IMR-90 (cell line): ENCODE measurements around the gene BCL2L13. TPM values are rescaled to one million over a fixed set of nuclear protein-coding genes. Genes with fewer than 3 reads are reported as not detected.

Experiments used
- ATAC-seq: fragments of 200-7000 bp; cut with Tn5 transposase; 2 replicates; pipeline ENCODE4 v1.9.1; 2020; ENCODE audit warnings: low read depth, mild to moderate bottlenecking, moderate library complexity
- BruUV-seq: library from RNA; stranded (reverse); fragments of 400-500 nt; replicated peaks from 2 replicates; lab custom pipeline; 2021; lab: Mats Ljungman, UMichigan
- CTCF ChIA-PET: fragments of 300-600 bp; formaldehyde crosslinking; extraction: SDS; loops from one replicate; lab custom pipeline; 2021; ENCODE audit warnings: antibody characterized with exemption; lab: Yijun Ruan, JAX
- POLR2A ChIA-PET: fragments of 300-600 bp; sonication (Branson Sonifier 250); formaldehyde crosslinking; loops from one replicate; lab custom pipeline; 2022; ENCODE audit warnings: antibody characterized with exemption; ENCODE audit not compliant: unreplicated experiment; lab: Charles Lee
- DNase-seq: peaks from one replicate; pipeline ENCODE4 v3.0.0; 2013
- H2AFZ ChIP-seq: replicated peaks from 2 replicates; pipeline ENCODE3; 2013; ENCODE audit warnings: low read length, mild to moderate bottlenecking; ENCODE audit not compliant: poor library complexity
- H2AK5ac ChIP-seq: 2 replicates; pipeline ENCODE4 v1.6.1; 2013; ENCODE audit warnings: low read depth, low read length, inconsistent platforms
- H2AK9ac ChIP-seq: replicated peaks from 2 replicates; pipeline ENCODE3; 2013; ENCODE audit warnings: mild to moderate bottlenecking, low read depth, low read length, moderate library complexity; ENCODE audit not compliant: poor library complexity
- H2BK120ac ChIP-seq: 2 replicates; pipeline ENCODE4 v1.6.1; 2013; ENCODE audit warnings: low read depth, low read length, inconsistent platforms
- H2BK15ac ChIP-seq: 3 replicates; pipeline ENCODE4 v1.6.1; 2013; ENCODE audit warnings: low read depth, low read length, inconsistent platforms
- H2BK20ac ChIP-seq: 2 replicates; pipeline ENCODE4 v1.6.1; 2013; ENCODE audit warnings: low read depth, mild to moderate bottlenecking, inconsistent platforms, low read length, moderate library complexity
- H2BK5ac ChIP-seq: 2 replicates; pipeline ENCODE4 v1.6.1; 2013; ENCODE audit warnings: mild to moderate bottlenecking, low read depth, low read length, inconsistent platforms; ENCODE audit not compliant: poor library complexity, severe bottlenecking
- H3K14ac ChIP-seq: replicated peaks from 2 replicates; pipeline ENCODE4 v1.6.1; 2013; ENCODE audit warnings: low read depth, low read length, inconsistent platforms
- H3K18ac ChIP-seq: 2 replicates; pipeline ENCODE4 v1.6.1; 2013; ENCODE audit warnings: low read depth, low read length, control low read depth
- H3K23ac ChIP-seq: 2 replicates; pipeline ENCODE4 v1.6.1; 2013; ENCODE audit warnings: low read depth, low read length, inconsistent platforms
- H3K27ac ChIP-seq: 2 replicates; pipeline ENCODE4 v1.5.1; 2013; ENCODE audit warnings: mild to moderate bottlenecking, control low read depth, low read length; ENCODE audit not compliant: insufficient read depth
- H3K27me3 ChIP-seq: 2 replicates; pipeline ENCODE4 v1.6.1; 2013; ENCODE audit warnings: low read length; ENCODE audit not compliant: control insufficient read depth, insufficient read depth
- H3K36me3 ChIP-seq: 2 replicates; pipeline ENCODE4 v1.6.1; 2013; ENCODE audit warnings: low read length, mixed read lengths; ENCODE audit not compliant: control insufficient read depth, insufficient read depth
- H3K4ac ChIP-seq: 2 replicates; pipeline ENCODE4 v1.6.1; 2013; ENCODE audit warnings: low read depth, low read length, inconsistent platforms
- H3K4me1 ChIP-seq: 2 replicates; pipeline ENCODE4 v1.6.1; 2013; ENCODE audit warnings: low read length, mixed read lengths; ENCODE audit not compliant: control insufficient read depth, insufficient read depth
- H3K4me2 ChIP-seq: 2 replicates; pipeline ENCODE4 v1.6.1; 2013; ENCODE audit warnings: low read depth, mild to moderate bottlenecking, control low read depth, low read length, moderate library complexity
- H3K4me3 ChIP-seq: 2 replicates; pipeline ENCODE4 v1.5.1; 2013; ENCODE audit warnings: low read depth, mild to moderate bottlenecking, control low read depth, low read length, moderate library complexity; ENCODE audit not compliant: insufficient read depth
- H3K56ac ChIP-seq: 2 replicates; pipeline ENCODE4 v1.6.1; 2013; ENCODE audit warnings: low read length, inconsistent platforms; ENCODE audit not compliant: insufficient read depth; ENCODE audit errors: extremely low read depth
- H3K79me1 ChIP-seq, 2 experiments: 2 replicates each; pipeline ENCODE4 v1.6.1; 2013; ENCODE audit warnings: low read length in 2 of 2, inconsistent platforms in 1 of 2, low read depth in 1 of 2
- H3K9ac ChIP-seq: 2 replicates; pipeline ENCODE4 v1.6.1; 2013; ENCODE audit warnings: low read depth, low read length, control low read depth
- H3K9me1 ChIP-seq: 2 replicates; pipeline ENCODE4 v1.6.1; 2013; ENCODE audit warnings: low read length, inconsistent platforms; ENCODE audit not compliant: insufficient read depth
- H3K9me3 ChIP-seq: 2 replicates; pipeline ENCODE4 v1.6.1; 2013; ENCODE audit warnings: low read length; ENCODE audit not compliant: control insufficient read depth, insufficient read depth
- H4K20me1 ChIP-seq: 2 replicates; pipeline ENCODE4 v1.6.1; 2013; ENCODE audit warnings: low read length, inconsistent platforms; ENCODE audit not compliant: insufficient read depth
- H4K5ac ChIP-seq: 2 replicates; pipeline ENCODE4 v1.6.1; 2013; ENCODE audit warnings: mild to moderate bottlenecking, low read depth, low read length, control low read depth
- H4K8ac ChIP-seq, 2 experiments: 2 replicates each; pipeline ENCODE4 v1.6.1; 2013; ENCODE audit warnings: low read depth in 2 of 2, low read length in 2 of 2, control low read depth in 1 of 2, inconsistent platforms in 1 of 2
- H4K91ac ChIP-seq: 2 replicates; pipeline ENCODE4 v1.6.1; 2013; ENCODE audit warnings: low read depth, low read length, inconsistent platforms; ENCODE audit not compliant: insufficient read depth
- CTCF ChIP-seq: conservative IDR thresholded peaks from 2 replicates; pipeline ENCODE4 v1.5.1; 2012; ENCODE audit warnings: mild to moderate bottlenecking, low read depth, low read length, improper control_type of control experiment
- RAD21 ChIP-seq: IDR thresholded peaks from 2 replicates; pipeline ENCODE4 v1.6.1; 2012; ENCODE audit warnings: low read length, improper control_type of control experiment
- USF2 ChIP-seq: fragments of 150-350 bp; IDR thresholded peaks from 2 replicates; pipeline ENCODE4 v1.6.1; 2017; ENCODE audit warnings: mild to moderate bottlenecking, antibody characterized with exemption, low read length, low read depth
- WGBS, 2 experiments: methylation state at CpG; one replicate each; pipeline versions ENCODE4 v1.1.5 to v1.1.7; 2013; ENCODE audit warnings: missing lambda C conversion rate in 2 of 2; ENCODE audit not compliant: insufficient read length in 1 of 2; ENCODE audit errors: extremely low coverage in 2 of 2; 5-methylcytosine and 5-hydroxymethylcytosine counted together
- dilution Hi-C: fragments of 300-500 bp; cut with HindIII; formaldehyde crosslinking; loops from one replicate; pipeline ENCODE4 v1.14.3; 2018; ENCODE audit warnings: low sequenced_read_pairs; ENCODE audit not compliant: unreplicated experiment
- in situ Hi-C: fragments of 300-500 bp; cut with MboI; formaldehyde crosslinking; loops from 3 replicates; pipeline ENCODE4 v1.14.3; 2019; ENCODE audit warnings: low sequenced_read_pairs, inconsistent platforms, mixed read lengths
- intact Hi-C: fragments of 100-400 bp; cut with micrococcal nuclease; formaldehyde crosslinking; loops from 2 replicates; pipeline ENCODE4 v1.10.0; 2022
- polyA plus RNA-seq, 3 experiments: library from polyadenylated mRNA; depleted of rRNA; stranded (reverse); fragments of >200 nt; gene quantifications; 2 replicates each; pipeline ENCODE4 v1.2.3, GENCODE V29; 2012; ENCODE audit warnings: low replicate concordance in 1 of 3
- total RNA-seq: library from RNA; depleted of rRNA; stranded (reverse); fragments of >200 nt; gene quantifications from 2 replicates; pipeline ENCODE4 v1.2.3, GENCODE V29; 2012

The BCL2L13 gene
- total and polyA plus RNA-seq, 2 of the 4 experiments (the other 2 are of a cell fraction) = 42.6 to 86.7 TPM

- Histone ChIP-seq H3K9me1 (no peaks in the 10 kb centered on the region; the same call in 1 of the 2 replicates), H3K27me3 (no peaks in the 10 kb centered on the region), H2BK120ac (no peak overlapping the region), H3K9ac (no peak overlapping the region), H2BK15ac (no peak overlapping the region), H4K20me1 (peaks cover 5% of the 10 kb centered on the region), H3K4me2 (no peak overlapping the region), H2AFZ (no peak overlapping the region), H3K18ac (no peak overlapping the region), H3K4me3 (no peak overlapping the region), H3K36me3 (no peaks in the 10 kb centered on the region), H3K23ac (no peak overlapping the region), H3K4ac (no peak overlapping the region), H3K4me1 (no peaks in the 10 kb centered on the region), H3K79me1 (peaks cover 26 to 36% of the 10 kb centered on the region in 2 experiments), H3K9me3 (no peaks in the 10 kb centered on the region), H4K91ac (no peak overlapping the region), H3K27ac (no peak overlapping the region), H3K56ac (no peak overlapping the region), H3K14ac (no peak overlapping the region), H4K5ac (no peak overlapping the region), H2BK20ac (no peak overlapping the region), H2AK9ac (no peak overlapping the region), H2AK5ac (no peak overlapping the region), H2BK5ac (no peak overlapping the region), H4K8ac (no peak overlapping the region)
- CTCF ChIA-PET = no interaction called here
- DNase-seq = no peak
- intact Hi-C loops = no loop called here
- no TSS peak for BruUV-seq
- WGBS, 2 experiments = 83% methylated on average over 6 of the region's 14 CpGs; no CpG with 5 or more reads in 1 of the 2 experiments
- ATAC-seq = no peak
- dilution Hi-C loops = no loop called here
- TF ChIP-seq USF2 = no peak
- 0 out of 2 replicates have a peak, but pooled peaks have one; percentile 9 for TF ChIP-seq CTCF
- 0 out of 2 replicates have a peak, but pooled peaks have one; percentile 7 for TF ChIP-seq RAD21
- POLR2A ChIA-PET = no interaction called here
- in situ Hi-C loops = no loop called here
Observed at GRCh38 chr22:17754233-17754925, 115.8 kb downstream of the BCL2L13 start.
